Ishikawa (cell line): ENCODE results near the gene ARPC5L.

Experiments used
- CREB1 ChIP-seq: IDR thresholded peaks from 2 replicates; pipeline ENCODE4 v1.6.1; 2012; ENCODE audit warnings: low read depth
- EGR1 ChIP-seq: IDR thresholded peaks from 2 replicates; pipeline ENCODE4 v1.6.1; 2012
- TCF12 ChIP-seq: IDR thresholded peaks from 2 replicates; pipeline ENCODE4 v1.6.1; 2012; ENCODE audit warnings: low read depth
- YY1 ChIP-seq: IDR thresholded peaks from 2 replicates; pipeline ENCODE4 v1.6.1; 2012; ENCODE audit warnings: low read depth
- TF ChIP-seq, protein P1 (sequence below): IDR thresholded peaks from 2 replicates; pipeline ENCODE4 v1.6.1; 2012

DNA sequence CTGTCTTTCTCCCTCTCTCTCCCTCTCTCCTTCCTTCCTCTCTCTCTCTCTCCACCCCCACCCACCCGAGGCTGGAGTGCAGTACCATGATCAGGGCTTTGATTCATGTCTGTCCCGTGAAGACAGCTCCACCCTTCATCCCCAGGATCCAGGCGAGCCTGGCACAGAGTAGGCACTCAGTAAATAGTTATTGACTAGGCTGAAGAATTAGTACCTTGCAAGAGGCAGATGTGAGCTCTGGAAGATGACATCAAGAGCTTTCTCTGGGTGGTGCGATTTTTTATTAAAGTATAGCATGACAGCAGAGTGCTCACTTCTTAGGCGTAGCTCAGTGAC, 32.6 kb upstream of the ARPC5L start:
- TF ChIP-seq TCF12 (no peak), YY1 (no peak), CREB1 (no peak), EGR1 (no peak)
- TF ChIP-seq, protein P1, sequence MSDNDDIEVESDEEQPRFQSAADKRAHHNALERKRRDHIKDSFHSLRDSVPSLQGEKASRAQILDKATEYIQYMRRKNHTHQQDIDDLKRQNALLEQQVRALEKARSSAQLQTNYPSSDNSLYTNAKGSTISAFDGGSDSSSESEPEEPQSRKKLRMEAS, result no peak
